Measurements from ENCODE around the gene CCL20. TPM values are rescaled to one million over a fixed set of nuclear protein-coding genes. Genes with fewer than 3 reads are reported as not detected.

Gene CCL20
- total and polyA plus RNA-seq, 2 of the 8 experiments (the other 6 are each of a cell fraction or from before 2014, with no cell fraction given): not detected

GRCh38 chr2:227808936-227809335 lies 4.7 kb upstream of the CCL20 start:
- ChIA-PET CTCF (ENCODE audit: partially characterized antibody) (interaction anchor here (0.6 kb wide), 1 partner anchor 556 kb away, joined by 3 read pairs; no protein-coding TSS in a partner anchor), POLR2A (ENCODE audit: partially characterized antibody) (no interaction called here)
- H3K14ac ChIP-seq (ENCODE audit: insufficient read length): no peak overlapping the region
- 90% methylated on average over 1 of the region's 1 CpG; no CpG with 5 or more reads in 1 of the 2 experiments for WGBS, 2 experiments (ENCODE audit: extremely low coverage in 1 of 2, insufficient coverage in 1 of 2, insufficient read length in 1 of 2, insufficient replicate concordance in 2 of 2, low coverage in 1 of 2, low lambda C conversion rate in 2 of 2, missing lambda C conversion rate in 1 of 2)
- H2BK5ac ChIP-seq (ENCODE audit: low read depth, low read length): no peak overlapping the region
- no peaks in the 10 kb centered on the region for H3K23me2 ChIP-seq (ENCODE audit: low read depth, low read length)
- H3K4me3 ChIP-seq (ENCODE audit: extremely low read depth in 1 of 4, insufficient read depth in 2 of 4, low read depth in 3 of 4, low read length in 4 of 4): no peak overlapping the region
- no peaks in the 10 kb centered on the region for H3K79me2 ChIP-seq (ENCODE audit: control insufficient read depth in 1 of 2, insufficient read depth in 2 of 2, low read length in 2 of 2)
- no peak overlapping the region for H2BK120ac ChIP-seq (replicated peaks; ENCODE audit: low read depth, low read length)
- H3K9me3 ChIP-seq (ENCODE audit: insufficient read depth in 2 of 2, low read depth in 1 of 2, low read length in 1 of 2): no peaks in the 10 kb centered on the region
- H4K20me1 ChIP-seq (replicated peaks in 1 of 2; ENCODE audit: control insufficient read depth in 1 of 2, insufficient read depth in 2 of 2, low read length in 2 of 2): no peaks in the 10 kb centered on the region
- H2BK20ac ChIP-seq (ENCODE audit: low read length): no peak overlapping the region
- no peak overlapping the region for H2AFZ ChIP-seq (ENCODE audit: low read length)
- no peak overlapping the region for H4K8ac ChIP-seq (ENCODE audit: extremely low read depth, insufficient read depth, low read length)
- no peak overlapping the region for H3K4me2 ChIP-seq (ENCODE audit: insufficient read depth in 1 of 2, low read depth in 2 of 2, low read length in 2 of 2)
- no peak for FAIRE-seq
- no peak overlapping the region for H3K9ac ChIP-seq (replicated peaks in 1 of 4; ENCODE audit: extremely low read depth in 1 of 4, low read depth in 3 of 4, low read length in 3 of 4)
- no peak overlapping the region for H3K23ac ChIP-seq (ENCODE audit: insufficient read length)
- no peaks in the 10 kb centered on the region for H3K27me3 ChIP-seq (replicated peaks in 1 of 4; ENCODE audit: control insufficient read depth in 3 of 4, extremely low read depth in 1 of 4, insufficient read depth in 3 of 4, low read length in 3 of 4)
- H3K36me3 ChIP-seq (ENCODE audit: control insufficient read depth in 2 of 4, insufficient read depth in 4 of 4, low read length in 3 of 4): no peaks in the 10 kb centered on the region
- H2BK12ac ChIP-seq (ENCODE audit: low read depth, low read length): no peak overlapping the region
- no peak overlapping the region for H2AK5ac ChIP-seq (ENCODE audit: low read depth, low read length)
- no peak overlapping the region for H3K27ac ChIP-seq (ENCODE audit: low read depth, low read length)
- no peak overlapping the region for H3K4ac ChIP-seq (replicated peaks; ENCODE audit: insufficient read length, low read depth, low read length)
- no peak overlapping the region for H3K18ac ChIP-seq (ENCODE audit: extremely low read depth, low read length)
- TF ChIP-seq RNF2 (IDR thresholded peaks at IDR 0.05; ENCODE audit: borderline replicate concordance, low read depth, low read length, missing control alignments, poor library complexity, severe bottlenecking): no peak
- TF ChIP-seq SAP30 (IDR thresholded peaks at IDR 0.05; ENCODE audit: insufficient read depth, insufficient replicate concordance, low read length): no peak
- no peak for TF ChIP-seq ASH2L (IDR thresholded peaks at IDR 0.05; ENCODE audit: low read length)
- TF ChIP-seq BACH1 (IDR thresholded peaks at IDR 0.05; ENCODE audit: low read length): no peak
- TF ChIP-seq CBX8 (IDR thresholded peaks at IDR 0.05; ENCODE audit: borderline replicate concordance, low read depth, low read length): no peak
- TF ChIP-seq KDM4A (IDR thresholded peaks at IDR 0.05; ENCODE audit: low read depth, low read length, severe bottlenecking): no peak
- H4K91ac ChIP-seq (replicated peaks; ENCODE audit: insufficient read length, low read length): no peak overlapping the region
- no peaks in the 10 kb centered on the region for H3K79me1 ChIP-seq (ENCODE audit: low read depth, low read length)
- H4K5ac ChIP-seq (ENCODE audit: insufficient read length, low read depth, low read length): no peak overlapping the region
- DNase-seq (ENCODE audit: low read depth in 1 of 2, low spot score in 2 of 2): no peak
- H3K56ac ChIP-seq (replicated peaks; ENCODE audit: insufficient read length, low read depth, low read length): no peak overlapping the region
- H2BK15ac ChIP-seq (ENCODE audit: low read length): no peak overlapping the region
- H3K4me1 ChIP-seq (replicated peaks in 1 of 4; ENCODE audit: control insufficient read depth in 3 of 4, insufficient read depth in 4 of 4, low read length in 3 of 4): 0 out of 7 replicates have a peak, but pooled peaks cover 0 to 3% (median 0%) of the 10 kb centered on the region in 4 experiments

All from H1 (cell line).